Measurements from ENCODE around the gene SYTL3.

- TF ChIP-seq CTCF (IDR thresholded peaks at IDR 0.05) (no peak), POLR2A (IDR thresholded peaks at IDR 0.05) (no peak), EP300 (IDR thresholded peaks at IDR 0.05) (no peak)
Observed at GRCh38 chr6:158611541-158612370, 38.1 kb upstream of the SYTL3 start.

All from suprapubic skin (tissue), 3 donors.